Measurements from ENCODE around the gene C7orf57.

DNA sequence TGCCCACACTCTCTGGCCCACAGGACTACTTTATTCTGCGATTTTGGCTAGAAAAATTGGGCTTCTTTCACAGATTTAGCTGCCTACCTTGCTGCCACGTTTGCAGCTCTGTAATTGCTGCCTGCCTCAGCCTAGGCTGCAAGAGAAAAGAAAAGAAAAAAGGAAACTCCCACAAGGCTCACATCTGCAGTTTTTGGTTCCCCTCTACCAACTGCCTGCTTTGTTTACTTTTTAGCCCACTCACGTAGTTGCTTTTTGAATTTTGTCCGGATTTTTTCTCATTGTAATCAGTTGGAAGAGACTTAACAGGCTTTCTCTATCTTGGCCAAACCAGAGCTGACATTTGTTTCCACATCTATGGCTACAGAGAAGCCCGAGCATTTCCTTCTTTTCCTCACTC is 30.7 kb upstream of the C7orf57 start:
- TF ChIP-seq, protein P1, sequence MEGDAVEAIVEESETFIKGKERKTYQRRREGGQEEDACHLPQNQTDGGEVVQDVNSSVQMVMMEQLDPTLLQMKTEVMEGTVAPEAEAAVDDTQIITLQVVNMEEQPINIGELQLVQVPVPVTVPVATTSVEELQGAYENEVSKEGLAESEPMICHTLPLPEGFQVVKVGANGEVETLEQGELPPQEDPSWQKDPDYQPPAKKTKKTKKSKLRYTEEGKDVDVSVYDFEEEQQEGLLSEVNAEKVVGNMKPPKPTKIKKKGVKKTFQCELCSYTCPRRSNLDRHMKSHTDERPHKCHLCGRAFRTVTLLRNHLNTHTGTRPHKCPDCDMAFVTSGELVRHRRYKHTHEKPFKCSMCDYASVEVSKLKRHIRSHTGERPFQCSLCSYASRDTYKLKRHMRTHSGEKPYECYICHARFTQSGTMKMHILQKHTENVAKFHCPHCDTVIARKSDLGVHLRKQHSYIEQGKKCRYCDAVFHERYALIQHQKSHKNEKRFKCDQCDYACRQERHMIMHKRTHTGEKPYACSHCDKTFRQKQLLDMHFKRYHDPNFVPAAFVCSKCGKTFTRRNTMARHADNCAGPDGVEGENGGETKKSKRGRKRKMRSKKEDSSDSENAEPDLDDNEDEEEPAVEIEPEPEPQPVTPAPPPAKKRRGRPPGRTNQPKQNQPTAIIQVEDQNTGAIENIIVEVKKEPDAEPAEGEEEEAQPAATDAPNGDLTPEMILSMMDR (IDR thresholded peaks at IDR 0.05): no peak
- no peak for TF ChIP-seq ZFX (IDR thresholded peaks at IDR 0.05; ENCODE audit: borderline replicate concordance)
